ENCODE data around the gene SLC39A12.

GRCh38 chr10:17974505-17974904, 22.8 kb downstream of the SLC39A12 start:
- TF ChIP-seq SP5 (CRISPR knock-in tag; IDR thresholded peaks at IDR 0.05; ENCODE audit: borderline replicate concordance, low read depth) (no peak), CTCF (CRISPR knock-in tag; IDR thresholded peaks at IDR 0.05) (no peak), STAG1 (CRISPR knock-in tag; IDR thresholded peaks at IDR 0.05) (no peak), POLR2AphosphoS5 (IDR thresholded peaks at IDR 0.05; ENCODE audit: low read depth, low read length) (no peak), ZNF768 (CRISPR knock-in tag; IDR thresholded peaks at IDR 0.05) (no peak), SRSF4 (IDR thresholded peaks at IDR 0.05; ENCODE audit: low read depth, low read length, poor library complexity, severe bottlenecking) (no peak)
- TF ChIP-seq, protein P1, sequence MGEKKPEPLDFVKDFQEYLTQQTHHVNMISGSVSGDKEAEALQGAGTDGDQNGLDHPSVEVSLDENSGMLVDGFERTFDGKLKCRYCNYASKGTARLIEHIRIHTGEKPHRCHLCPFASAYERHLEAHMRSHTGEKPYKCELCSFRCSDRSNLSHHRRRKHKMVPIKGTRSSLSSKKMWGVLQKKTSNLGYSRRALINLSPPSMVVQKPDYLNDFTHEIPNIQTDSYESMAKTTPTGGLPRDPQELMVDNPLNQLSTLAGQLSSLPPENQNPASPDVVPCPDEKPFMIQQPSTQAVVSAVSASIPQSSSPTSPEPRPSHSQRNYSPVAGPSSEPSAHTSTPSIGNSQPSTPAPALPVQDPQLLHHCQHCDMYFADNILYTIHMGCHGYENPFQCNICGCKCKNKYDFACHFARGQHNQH (CRISPR knock-in tag; IDR thresholded peaks at IDR 0.05) = no peak

Data from HepG2 (cell line).